GM21423 (cell line): ENCODE results near the gene CDK10.

Experiments used
- ATAC-seq: cut with Tn5 transposase; IDR thresholded peaks from one replicate; pipeline ENCODE4 v1.9.1; 2021; ENCODE audit warnings: mild to moderate bottlenecking, moderate library complexity; ENCODE audit not compliant: unreplicated experiment

CDK10 gene

DNA sequence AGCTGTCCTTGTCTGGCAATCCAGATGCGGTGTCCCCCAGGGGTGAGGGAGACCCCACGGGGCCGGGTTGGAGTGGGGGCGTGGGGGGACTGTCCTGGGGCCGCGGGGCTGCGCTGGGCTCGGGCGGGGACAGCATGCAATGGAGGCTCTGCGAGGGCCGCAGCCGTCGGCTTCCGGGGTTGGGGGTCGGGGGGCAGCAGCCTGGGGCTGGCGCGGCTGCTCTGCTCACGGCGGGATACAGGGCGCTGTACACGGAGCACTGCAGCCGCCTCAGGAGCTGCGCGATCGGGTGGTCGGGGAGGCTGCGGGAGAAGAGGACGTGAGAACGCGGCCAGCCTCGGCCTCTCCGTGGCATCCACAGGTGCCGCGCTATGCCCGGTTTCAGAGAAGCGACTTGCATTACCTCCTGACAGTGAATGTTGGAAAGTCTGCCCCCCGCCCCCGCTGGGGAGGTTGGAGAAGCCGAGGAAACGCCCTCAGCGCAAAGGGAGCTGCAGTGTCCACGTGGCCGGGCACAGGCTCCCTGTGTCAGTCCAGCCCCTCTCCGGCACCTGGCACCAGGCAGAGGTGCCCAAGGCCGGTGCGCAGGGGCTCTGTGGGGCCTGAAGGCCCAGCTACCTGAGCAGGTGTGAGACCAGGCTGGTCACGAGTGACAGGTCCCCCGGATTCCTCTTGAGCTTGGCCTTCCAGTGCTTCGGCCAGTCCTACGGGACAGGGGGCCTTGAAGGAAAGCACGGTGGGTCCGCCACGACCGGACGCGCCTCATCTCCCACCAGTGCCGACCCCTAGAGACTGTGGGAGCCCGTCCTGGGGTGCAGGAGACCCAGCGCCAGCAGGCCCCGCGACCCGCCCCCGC is 24.4 kb downstream of the CDK10 start:
- ATAC-seq, result no peak

DNA sequence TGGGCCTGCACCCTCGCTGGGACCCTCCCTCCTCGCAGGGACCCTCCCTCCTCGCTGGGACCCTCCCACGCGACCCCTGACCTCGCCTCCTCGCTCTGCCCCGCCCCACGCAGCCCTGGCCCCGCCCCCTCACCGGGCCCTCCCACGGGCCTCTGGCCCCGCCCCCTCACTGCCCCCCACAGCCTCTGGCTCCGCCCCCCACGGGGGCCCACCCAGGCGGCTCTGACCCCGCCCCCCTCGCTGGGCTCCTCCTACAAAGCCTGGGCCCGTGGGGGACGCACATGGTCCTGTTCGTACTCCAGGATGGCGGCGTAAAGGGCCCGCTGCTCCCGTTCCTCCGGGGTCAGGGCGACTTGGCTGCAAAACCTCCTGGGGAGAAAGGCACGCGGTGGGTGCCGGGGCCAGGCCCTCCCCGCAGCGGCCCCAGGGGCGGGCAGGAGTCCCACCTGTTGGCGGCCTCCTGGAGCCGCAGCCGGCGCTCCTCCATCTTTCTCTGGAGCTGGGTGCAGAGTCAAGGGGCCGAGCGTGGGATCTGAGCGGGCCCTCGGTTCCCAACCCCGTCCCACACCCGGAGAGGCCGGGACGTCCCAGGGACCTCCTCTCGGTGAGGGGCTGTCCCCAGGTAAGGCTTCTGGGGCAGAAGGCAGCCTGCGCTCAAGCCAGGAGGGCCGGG is 25.2 kb downstream of the CDK10 start:
- peak; percentile 48 for ATAC-seq

DNA sequence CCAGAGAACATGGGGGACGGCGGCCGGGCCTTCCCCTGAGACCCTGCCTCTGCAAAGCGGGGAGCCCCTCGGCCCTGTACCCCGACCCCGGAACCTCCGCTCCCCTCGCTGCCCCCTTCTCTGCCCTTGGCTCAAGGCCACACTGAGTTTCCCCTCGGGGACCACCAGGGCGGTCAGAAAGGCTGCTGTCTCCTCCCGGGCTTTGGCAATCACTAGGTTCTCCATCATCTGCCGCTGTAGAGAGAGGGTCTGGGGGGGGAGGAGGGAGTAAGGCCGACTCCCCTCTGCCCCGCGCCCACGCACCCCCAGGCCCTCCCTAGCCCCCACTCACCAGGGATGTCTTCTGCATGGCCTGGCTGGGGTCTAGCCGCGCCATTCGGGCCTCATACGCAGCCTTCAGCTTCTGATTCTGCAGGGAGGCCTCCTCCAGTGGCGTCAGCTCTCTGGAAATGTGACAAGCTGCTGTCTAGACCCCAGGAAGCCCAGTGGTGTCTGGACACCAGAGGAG is 25.8 kb downstream of the CDK10 start:
- no peak for ATAC-seq

DNA sequence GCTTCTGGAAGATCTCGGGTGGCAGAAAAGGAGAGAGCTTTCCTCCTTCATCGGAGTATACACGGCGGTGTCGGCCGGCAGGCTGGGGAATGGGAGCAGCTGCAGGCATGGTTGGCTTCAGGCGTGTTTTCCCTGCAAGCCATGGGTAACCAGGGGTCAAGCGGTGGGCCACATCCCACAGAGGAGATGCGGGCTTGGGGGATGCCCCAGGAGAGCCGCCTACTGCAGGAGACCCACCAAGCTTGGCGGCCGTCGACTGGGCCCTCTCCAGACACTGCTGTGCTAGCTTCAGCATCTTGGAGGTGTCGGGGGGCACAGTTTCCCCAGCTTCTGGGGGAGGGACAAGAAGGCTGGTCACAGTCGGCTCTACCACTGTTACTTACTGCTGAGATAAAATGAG is 30.0 kb downstream of the CDK10 start:
- no peak for ATAC-seq

DNA sequence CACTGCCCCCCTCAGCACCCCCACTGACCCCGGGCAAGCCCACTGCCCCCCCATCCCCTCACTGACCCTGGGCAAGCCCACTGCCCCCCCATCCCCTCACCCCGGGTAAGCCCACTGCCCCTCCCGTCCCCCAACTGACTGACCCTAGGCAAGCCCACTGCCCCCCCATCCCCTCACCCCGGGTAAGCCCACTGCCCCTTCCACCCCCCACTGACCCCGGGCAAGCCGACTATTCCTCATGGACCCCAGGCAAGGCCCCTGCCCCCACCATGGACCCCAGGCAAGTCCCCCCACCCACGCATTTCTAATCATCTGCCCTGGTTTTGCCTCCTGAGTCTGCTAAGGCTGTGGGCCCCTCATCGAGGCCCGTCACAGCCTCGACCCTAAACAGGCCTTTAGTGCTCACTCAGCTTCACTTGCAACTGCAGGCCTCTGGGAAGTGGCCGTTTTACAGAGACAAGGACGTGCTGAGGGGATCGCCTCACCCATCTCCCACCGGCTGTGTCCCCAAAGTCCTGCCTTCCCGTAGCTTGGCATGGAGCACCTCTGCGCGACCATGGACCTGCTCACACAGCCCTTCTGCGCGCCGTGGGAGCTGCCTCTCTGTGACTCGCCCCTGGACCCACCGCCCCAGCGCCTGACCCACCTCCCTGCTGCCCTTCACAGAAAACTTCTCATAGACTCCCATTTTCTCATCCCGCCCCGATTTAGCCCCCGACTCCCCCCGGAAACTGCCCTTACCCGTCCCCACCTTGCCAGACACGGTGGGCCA is 30.6 kb downstream of the CDK10 start:
- no peak for ATAC-seq

DNA sequence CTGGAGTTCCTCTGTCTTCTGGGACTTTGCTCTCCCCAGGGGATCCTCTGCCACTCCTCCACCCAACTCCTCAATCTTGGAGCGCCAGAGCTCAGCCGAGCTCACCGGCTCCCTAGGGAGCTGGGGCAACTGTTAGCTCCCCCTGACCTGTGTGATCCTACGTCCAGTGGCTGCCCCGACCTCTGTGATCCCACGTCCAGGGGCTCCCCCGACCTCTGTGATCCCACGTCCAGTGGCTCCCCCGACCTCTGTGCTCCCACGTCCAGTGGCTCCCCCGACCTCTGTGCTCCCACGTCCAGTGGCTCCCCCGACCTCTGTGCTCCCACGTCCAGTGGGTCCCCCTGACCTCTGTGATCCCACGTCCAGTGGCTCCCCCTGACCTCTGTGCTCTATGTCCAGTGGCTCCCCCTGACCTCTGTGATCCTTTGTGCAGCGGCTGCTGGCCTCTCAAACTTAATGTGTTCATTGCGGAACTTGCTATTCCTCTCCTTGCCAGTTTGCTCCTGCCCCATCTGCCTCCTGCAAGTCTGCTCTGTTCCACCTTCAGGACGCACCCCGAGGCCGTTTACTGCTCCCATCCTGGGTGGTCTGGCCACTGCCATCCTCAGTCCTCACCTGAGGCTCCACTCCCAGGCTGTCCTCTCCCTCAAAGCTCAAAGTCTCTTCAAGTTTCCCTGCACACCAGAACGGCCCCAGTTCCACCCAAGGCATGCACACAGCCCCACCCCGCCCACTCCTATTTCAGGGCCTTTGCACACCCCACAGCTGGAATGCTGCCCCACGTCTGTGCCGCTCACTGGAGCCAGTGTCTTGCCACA is 31.4 kb downstream of the CDK10 start:
- ATAC-seq, result no peak

DNA sequence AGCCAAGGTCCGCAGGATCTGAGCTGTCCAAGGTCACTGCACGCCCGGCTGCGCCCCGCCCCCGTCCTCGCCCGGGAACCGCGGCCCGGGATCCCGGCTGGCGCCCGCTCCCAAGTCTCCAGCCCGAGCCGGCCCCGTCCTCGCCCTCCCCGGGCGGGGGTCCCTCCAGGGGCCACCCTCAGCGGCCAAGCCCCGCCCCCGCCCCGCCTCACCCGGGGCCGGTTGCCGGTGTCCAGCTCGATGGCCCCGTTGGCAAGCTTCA is 34.0 kb downstream of the CDK10 start:
- peak; percentile 21 for ATAC-seq

DNA sequence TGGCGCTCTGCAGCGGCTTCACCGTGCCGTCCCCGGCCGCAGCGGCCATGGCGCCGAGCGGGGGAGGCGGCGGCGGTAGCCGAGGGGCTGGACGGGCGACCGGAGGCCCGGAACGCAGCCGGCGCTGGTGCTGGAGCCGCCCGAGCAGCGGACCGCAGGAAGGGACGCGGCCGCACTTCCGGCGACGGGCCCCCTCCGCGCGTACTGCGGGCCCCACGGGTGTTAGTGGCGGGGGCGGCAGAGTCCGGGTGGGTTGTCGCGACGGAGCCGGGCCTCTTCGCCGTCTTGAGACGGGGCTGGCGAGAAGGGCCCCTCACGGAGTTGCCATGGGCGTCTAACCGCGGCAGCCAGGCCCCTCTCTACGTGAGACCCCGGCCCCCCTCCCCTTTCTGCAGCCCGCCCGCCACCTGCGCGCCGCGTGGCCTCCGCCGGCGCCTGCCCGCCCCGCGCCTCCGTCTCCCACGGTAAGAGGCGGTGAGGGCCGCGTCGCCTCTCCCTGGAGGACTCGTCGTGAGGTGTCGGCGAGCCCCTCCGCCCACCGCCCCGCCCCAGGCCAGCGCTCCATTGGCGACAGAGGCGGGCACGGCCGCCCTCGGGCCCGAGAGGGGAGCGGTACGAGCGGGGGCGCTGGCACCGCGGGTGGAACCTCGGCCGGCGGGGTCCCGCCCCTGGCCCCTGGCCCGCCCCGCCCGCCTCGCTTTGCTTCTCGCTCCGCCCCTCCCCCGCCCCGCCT is 34.5 kb downstream of the CDK10 start, which contains the start of the genes VPS9D1 and ZNF276:
Gene VPS9D1 (minus strand): TSS at position 86 of the 733 bp plus-strand sequence. CDS start 37 bp downstream, at position 49.
Gene ZNF276 (plus strand): TSS at position 725 of the 733 bp plus-strand sequence. CDS start 104 bp downstream, outside the sequence.
- peak; percentile 41 for ATAC-seq

DNA sequence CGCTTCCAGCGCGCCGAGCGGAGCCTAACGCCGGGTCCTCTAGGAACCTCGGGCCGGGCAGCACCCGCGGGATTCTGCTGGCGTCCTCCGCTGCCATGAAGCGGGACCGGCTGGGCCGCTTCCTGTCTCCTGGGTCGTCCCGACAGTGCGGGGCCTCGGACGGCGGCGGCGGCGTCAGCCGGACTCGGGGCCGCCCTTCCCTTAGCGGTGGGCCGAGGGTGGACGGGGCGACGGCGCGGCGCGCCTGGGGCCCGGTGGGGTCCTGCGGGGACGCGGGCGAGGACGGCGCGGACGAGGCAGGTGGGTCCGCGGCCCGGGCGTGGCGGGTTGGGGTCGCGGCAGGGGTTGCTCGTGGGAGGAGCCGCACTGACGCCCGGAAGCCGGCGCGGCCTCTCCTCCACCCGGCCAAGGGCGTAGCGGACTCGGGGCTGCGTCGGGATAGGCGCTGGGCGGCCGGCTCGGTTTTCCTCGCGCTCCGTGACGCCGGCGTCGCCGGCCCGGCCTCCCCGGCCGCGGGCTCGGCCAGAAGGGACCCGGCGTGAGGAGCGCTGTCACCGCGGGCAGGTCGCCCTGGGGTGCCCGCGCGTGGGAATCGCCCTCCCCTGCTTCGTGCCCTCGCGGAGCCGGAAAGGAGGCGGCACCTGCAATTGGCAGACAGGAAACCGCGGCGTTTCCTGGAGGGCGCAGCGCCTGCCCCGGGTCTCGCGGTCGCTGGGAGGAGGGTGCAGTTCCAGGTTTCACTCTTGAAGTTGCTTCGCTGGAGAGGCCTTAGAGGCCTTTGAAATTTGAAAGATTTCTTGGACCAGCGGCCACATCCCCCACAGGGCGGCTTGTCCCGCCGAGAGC is 35.3 kb downstream of the CDK10 start:
- peak; percentile 29 for ATAC-seq

DNA sequence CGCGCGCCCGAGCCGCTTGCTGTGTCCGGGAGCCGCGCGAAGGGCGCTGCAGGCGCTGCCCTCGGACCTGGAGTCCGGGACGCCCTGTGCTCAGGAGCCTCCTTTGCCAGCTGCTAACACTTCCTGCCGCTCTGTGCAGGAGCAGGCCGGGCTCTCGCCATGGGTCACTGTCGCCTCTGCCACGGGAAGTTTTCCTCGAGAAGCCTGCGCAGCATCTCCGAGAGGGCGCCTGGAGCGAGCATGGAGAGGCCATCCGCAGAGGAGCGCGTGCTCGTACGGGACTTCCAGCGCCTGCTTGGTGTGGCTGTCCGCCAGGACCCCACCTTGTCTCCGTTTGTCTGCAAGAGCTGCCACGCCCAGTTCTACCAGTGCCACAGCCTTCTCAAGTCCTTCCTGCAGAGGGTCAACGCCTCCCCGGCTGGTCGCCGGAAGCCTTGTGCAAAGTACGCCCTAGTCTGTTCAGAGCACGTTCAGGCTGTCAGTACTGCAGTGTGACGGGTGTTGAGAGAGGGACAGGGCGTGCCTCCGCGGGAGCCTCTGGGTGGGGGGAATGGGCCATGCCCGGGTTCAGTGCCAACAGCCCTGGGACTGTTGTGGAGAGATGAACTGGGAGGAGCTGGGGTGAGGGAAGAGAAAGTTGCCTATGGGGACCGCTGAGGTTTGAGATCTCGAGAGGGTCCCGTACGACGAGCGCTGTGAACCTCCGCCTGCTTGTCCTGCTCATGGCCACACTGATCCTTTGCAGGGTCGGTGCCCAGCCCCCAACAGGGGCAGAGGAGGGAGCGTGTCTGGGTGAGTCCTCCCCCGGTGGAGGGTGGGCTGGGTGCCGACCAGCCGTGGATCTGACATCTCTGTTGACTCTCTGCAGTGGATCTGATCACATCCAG is 36.1 kb downstream of the CDK10 start:
- ATAC-seq, result no peak

DNA sequence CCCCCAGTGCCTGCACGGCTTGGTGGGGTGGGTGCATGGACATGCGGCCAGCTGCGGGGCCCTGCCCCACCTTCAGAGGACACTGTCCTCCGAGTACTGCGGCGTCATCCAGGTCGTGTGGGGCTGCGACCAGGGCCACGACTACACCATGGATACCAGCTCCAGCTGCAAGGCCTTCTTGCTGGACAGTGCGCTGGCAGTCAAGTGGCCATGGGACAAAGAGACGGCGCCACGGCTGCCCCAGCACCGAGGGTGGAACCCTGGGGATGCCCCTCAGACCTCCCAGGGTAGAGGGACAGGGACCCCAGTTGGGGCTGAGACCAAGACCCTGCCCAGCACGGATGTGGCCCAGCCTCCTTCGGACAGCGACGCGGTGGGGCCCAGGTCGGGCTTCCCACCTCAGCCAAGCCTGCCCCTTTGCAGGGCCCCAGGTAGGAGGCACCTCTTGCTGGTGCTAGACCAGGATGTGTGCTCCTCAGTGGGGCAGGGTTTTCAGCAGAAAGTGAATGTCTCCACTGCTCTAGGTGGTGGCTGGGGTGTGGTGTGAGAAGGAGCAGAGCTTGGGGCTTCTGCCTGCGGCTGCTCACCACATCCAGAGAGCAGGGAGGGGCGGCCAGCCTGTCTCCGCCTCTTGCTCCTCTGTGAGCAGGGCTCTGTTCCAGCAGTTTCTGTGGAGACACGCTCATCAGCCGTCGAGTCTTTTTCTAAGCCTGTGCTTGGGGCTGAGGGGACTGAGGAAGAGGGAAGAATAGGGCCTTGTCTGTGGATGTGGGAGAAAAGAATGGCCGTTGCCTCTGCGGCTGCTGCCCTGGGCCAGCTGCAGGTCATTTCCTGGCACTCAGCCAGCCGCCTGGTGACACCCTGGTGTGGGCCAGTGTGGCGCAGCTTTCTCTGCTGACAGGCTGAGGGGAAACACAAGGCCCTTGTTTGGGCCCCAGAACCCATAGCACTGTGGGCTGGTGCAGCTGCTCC is 37.1 kb downstream of the CDK10 start:
- ATAC-seq, result no peak

DNA sequence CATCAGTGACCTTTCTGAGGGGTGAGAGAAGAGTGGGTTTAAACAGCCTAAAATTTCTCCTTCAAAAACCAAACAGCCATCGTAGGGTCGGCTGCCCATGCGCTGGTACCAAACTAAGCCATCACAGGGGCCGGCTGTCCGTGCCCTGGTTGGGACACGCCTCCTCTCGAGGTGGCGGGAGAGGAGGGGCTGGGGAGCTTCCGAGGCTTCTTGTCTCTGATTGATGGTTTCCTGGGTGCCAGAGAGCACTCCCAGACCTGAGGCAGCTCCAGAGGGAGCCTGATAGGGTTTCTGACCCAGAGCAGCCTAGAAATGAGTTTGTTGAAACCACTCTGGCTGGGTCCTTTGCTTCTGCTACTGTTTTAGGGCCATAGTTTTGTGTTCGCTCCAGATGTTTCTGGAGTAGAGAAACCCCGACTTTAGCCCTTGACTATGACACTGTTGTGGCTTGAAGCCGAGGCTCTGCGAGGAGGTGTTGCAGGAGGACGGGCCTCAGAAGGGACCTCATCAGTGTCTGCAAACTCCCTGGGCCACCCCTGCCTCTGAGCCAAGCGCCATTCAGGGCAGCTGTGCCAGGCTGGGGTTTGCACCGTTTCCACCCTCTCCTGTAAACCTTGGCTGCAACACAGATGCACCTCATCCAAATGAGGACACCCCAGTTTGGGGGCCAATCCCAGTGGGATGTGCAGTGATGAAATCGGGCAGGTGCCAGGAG is 41.1 kb downstream of the CDK10 start:
- ATAC-seq, result no peak

DNA sequence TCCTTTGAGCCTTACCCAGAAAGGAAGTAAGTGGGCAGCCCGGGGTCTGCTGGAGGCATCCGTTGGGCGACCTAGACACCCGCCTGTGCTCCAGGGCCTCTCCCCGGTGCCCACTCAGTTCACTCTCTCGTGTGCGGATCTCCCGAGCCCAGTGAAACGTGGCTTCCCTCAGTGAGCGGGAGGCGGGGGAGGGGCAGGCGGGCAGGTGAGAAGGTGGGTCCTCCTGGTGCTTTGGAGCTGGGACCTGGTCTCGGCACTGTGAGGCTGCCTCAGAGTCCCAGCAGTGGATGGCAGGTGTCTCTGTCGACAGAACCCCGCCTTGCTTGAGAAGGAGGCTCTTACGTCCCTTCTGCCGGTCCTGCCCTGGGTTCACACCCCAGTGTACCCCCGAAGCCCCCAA is 42.8 kb downstream of the CDK10 start:
- ATAC-seq, result no peak

DNA sequence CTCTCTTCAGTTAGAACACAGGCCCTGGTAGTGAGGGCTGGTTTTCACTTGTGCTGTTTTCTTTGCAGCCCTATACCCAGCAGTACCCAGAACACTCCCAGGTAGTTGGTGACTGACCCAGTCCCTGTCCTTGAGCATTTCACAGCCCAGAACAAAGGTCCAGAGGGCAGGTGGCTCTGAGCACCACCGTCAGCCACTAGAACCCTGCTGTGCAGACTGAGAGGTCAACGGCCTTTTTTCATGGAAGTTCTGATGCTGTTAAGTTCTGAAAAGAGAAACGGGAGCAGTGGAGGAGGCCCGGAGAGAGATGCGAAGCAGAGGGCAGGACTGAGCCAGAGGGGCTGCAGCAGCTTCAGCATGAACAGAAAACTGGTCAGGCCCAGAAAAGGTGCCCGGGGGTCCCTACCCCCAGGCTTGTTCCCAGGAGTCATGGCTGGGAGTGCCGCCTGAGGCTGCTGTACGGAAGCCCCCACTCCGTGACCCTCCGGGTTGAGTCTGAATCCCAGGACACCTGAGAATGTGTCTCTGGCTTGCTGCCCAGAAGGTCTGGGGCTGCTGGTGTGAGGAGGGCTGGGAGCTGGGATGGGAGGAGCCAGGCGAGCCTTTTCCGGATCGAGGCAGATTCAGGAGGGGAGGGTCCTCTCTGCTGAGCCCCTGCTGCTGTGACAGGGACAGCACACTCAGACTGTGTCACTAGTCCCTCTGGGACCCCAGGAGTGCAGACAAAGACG is 43.5 kb downstream of the CDK10 start:
- ATAC-seq, result no peak

DNA sequence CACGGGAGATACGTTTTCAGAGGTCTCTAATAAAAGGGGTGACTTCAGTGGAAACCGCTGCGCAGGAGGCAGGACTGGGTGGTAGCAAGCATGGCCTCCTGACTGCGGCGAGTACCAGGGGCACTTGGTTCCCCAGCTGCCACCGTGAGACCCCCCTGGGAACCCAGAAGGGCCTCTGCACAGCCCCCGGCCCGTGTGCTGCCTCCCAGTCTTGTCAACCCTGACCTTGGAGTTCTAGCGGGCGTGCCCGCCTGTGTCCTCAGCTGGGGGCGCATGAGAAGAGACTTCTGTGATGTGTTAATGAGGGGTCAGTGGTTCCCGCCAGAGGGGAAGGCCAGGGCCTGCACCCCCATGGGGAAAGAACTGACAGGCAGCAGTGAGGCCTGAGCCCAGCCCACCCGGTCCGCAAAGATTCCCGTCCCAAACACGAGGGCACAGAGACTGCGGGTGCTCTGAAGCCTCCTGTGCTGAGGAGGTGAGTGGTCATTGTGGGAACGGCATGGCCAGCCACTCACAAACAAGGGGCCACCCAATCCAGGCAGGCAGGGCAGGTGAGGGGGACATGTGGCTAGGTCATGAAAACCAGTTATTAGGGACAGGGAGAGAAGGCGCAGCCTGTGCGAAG is 44.2 kb downstream of the CDK10 start:
- no peak for ATAC-seq
